ENCODE results near the gene CCND1. TPM values are rescaled to one million over a fixed set of nuclear protein-coding genes. Genes with fewer than 3 reads are reported as not detected.
A peak's percentile ranks its signal among the peaks of the same experiment; 100 is the strongest.

Gene CCND1
- total RNA-seq, 1 experiment from 2014 or later: 868 TPM

GRCh38 chr11:69635804-69636511 lies 5.0 kb upstream of the CCND1 start:
- peak overlapping the region; percentile 4 for H3K9ac ChIP-seq (ENCODE audit: low read length)
- H3K27ac ChIP-seq (ENCODE audit: low read length): no peak overlapping the region
- TF ChIP-seq EZH2 (IDR thresholded peaks at IDR 0.05; ENCODE audit: low read length, unreplicated experiment) (no peak), CTCF (conservative IDR thresholded peaks at IDR 0.05; ENCODE audit: low read depth, low read length) (no peak), EZH2phosphoT487 (IDR thresholded peaks at IDR 0.05; ENCODE audit: borderline replicate concordance, low read length) (no peak)
- no TSS peak for BruUV-seq (replicated peaks)
- DNase-seq: no peak
- peak overlapping the region; percentile 82 for H2AFZ ChIP-seq (ENCODE audit: low read length)
- intact Hi-C loops (cut with micrococcal nuclease): loop anchor here (5.0 kb wide), 1 partner anchor 269 kb away; no protein-coding TSS in a partner anchor
- no peaks in the 10 kb centered on the region for H3K36me3 ChIP-seq (ENCODE audit: low read depth, low read length)
- ATAC-seq: no peak; the same call in 1 of the 2 replicates
- H3K79me2 ChIP-seq (ENCODE audit: low read length): peaks cover 19% of the 10 kb centered on the region
- no peaks in the 10 kb centered on the region for H3K9me3 ChIP-seq (ENCODE audit: low read length)
- ChIA-PET POLR2A (ENCODE audit: unreplicated experiment) (no interaction called here), CTCF (no interaction called here)
- no peaks in the 10 kb centered on the region for H4K20me1 ChIP-seq (ENCODE audit: low read length)
- no peaks in the 10 kb centered on the region for H3K27me3 ChIP-seq (ENCODE audit: low read length)
- H3K9me2 ChIP-seq (replicated peaks; ENCODE audit: low read length): no peaks in the 10 kb centered on the region
- peak overlapping the region; percentile 59 for H3K4me3 ChIP-seq (ENCODE audit: low read length)
- peak overlapping the region; percentile 81 for H3K4me2 ChIP-seq (ENCODE audit: low read length)
- H3K4me1 ChIP-seq (ENCODE audit: insufficient read depth, low read length): peaks cover 24% of the 10 kb centered on the region
- H3F3A ChIP-seq (ENCODE audit: low read length, unreplicated experiment): no peaks in the 10 kb centered on the region

- ChIA-PET POLR2A (ENCODE audit: unreplicated experiment) (no interaction called here), CTCF (no interaction called here)
- peaks cover 6% of the 10 kb centered on the region for H4K20me1 ChIP-seq (ENCODE audit: low read length)
- no peaks in the 10 kb centered on the region for H3K27me3 ChIP-seq (ENCODE audit: low read length)
- no peaks in the 10 kb centered on the region for H3F3A ChIP-seq (ENCODE audit: low read length, unreplicated experiment)
- peaks cover 26% of the 10 kb centered on the region for H3K79me2 ChIP-seq (ENCODE audit: low read length)
- peaks cover 24% of the 10 kb centered on the region for H3K4me1 ChIP-seq (ENCODE audit: insufficient read depth, low read length)
- DNase-seq: peak; percentile 89
- peak overlapping the region; percentile 59 for H3K4me3 ChIP-seq (ENCODE audit: low read length)
- H3K9me3 ChIP-seq (ENCODE audit: low read length): no peaks in the 10 kb centered on the region
- H2AFZ ChIP-seq (ENCODE audit: low read length): peak overlapping the region; percentile 82
- no peak for TF ChIP-seq EZH2 (IDR thresholded peaks at IDR 0.05; ENCODE audit: low read length, unreplicated experiment)
- TF ChIP-seq CTCF (conservative IDR thresholded peaks at IDR 0.05; ENCODE audit: low read depth, low read length): no peak
- no peak for TF ChIP-seq EZH2phosphoT487 (IDR thresholded peaks at IDR 0.05; ENCODE audit: borderline replicate concordance, low read length)
- intact Hi-C loops (cut with micrococcal nuclease): loop anchor here (5.0 kb wide), 1 partner anchor 269 kb away; no protein-coding TSS in a partner anchor
- no peaks in the 10 kb centered on the region for H3K9me2 ChIP-seq (replicated peaks; ENCODE audit: low read length)
- H3K4me2 ChIP-seq (ENCODE audit: low read length): peak overlapping the region; percentile 81
- BruUV-seq (replicated peaks): no TSS peak
- no peaks in the 10 kb centered on the region for H3K36me3 ChIP-seq (ENCODE audit: low read depth, low read length)
- peak overlapping the region; percentile 16; the same call in 1 of the 2 replicates for H3K9ac ChIP-seq (ENCODE audit: low read length)
- ATAC-seq: peak; percentile 12
- H3K27ac ChIP-seq (ENCODE audit: low read length): no peak overlapping the region
These were observed 4.3 kb upstream of the CCND1 start for GRCh38 chr11:69636512-69637197.

Data from PC-3 (cell line).